A673 (cell line): ENCODE data around the gene HS3ST3A1.

Source experiments
- CTCF ChIP-seq: fragments of 300-800, 200-600 bp; sonication (generic); conservative IDR thresholded peaks from 2 replicates; pipeline ENCODE4 v1.5.1; 2017; ENCODE audit warnings: low read depth, mild to moderate bottlenecking, antibody characterized with exemption, low read length, moderate library complexity, mixed read lengths
- EZH2 ChIP-seq: fragments of 200-600 bp; sonication (generic); IDR thresholded peaks from 2 replicates; pipeline ENCODE4 v1.6.1; 2017; ENCODE audit warnings: borderline replicate concordance, low read depth, mild to moderate bottlenecking, mixed read lengths, antibody characterized with exemption, low read length; ENCODE audit not compliant: poor library complexity, severe bottlenecking

GRCh38 chr17:13593757-13594156 is 8.0 kb downstream of the HS3ST3A1 start:
- TF ChIP-seq CTCF (no peak), EZH2 (no peak)
